ENCODE measurements around the gene SLC7A6.

SLC7A6 gene

GRCh38 chr16:68227183-68227793 is 37.0 kb upstream of the SLC7A6 start:
- Histone ChIP-seq H3K4me2 (ENCODE audit: low read length) (no peak overlapping the region), H2AFZ (ENCODE audit: low read depth, low read length) (no peak overlapping the region), H4K20me1 (ENCODE audit: insufficient read depth, low read length) (no peaks in the 10 kb centered on the region), H3K36me3 (replicated peaks; ENCODE audit: low read depth, low read length) (no peaks in the 10 kb centered on the region), H3K27me3 (ENCODE audit: low read depth, low read length) (no peaks in the 10 kb centered on the region), H3K4me1 (ENCODE audit: low read length) (no peaks in the 10 kb centered on the region), H3K27ac (ENCODE audit: low read length) (no peak overlapping the region), H3K9ac (ENCODE audit: low read length) (no peak overlapping the region), H3K79me2 (ENCODE audit: low read length) (no peaks in the 10 kb centered on the region), H3K4me3 (ENCODE audit: low read length) (no peak overlapping the region), H3K9me3 (ENCODE audit: insufficient read depth, low read length) (no peaks in the 10 kb centered on the region)
- TF ChIP-seq EZH2phosphoT487 (IDR thresholded peaks at IDR 0.05; ENCODE audit: low read depth): no peak
- no peak for TF ChIP-seq CTCF (IDR thresholded peaks at IDR 0.05; ENCODE audit: low read depth, low read length)

DNA sequence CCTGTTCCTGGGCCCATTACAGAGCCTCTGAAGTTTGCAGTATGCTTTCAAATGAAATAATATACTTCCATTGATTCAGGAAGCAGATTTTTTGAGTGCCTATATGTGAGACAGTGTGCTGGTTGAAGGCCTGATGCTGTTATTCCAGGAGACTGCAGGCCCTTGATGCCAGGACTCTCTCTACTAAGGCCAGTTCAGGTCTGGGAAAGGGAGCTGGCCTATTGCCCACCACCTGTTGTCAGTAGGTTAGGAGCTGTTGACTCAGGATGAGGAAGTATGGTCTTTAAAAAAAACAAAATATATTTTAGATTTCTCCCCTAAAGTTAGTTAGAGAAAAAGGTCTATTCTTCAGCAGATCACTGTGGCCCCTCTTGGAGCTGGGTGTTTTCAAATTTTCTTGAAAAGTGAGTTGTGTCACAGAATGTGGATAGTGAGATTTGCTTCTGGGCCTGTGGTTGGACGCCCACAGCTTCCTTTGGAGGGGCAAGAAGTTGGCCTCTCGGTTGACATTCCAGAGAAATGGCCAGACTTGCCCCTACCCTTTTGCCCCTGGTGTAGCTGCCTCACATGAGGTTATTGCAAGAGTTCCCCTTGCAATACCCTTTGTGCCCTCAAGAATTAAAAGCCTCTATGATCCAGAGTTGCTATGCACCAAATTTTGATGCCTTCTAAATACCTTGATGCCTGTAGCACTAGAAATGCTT is 36.3 kb upstream of the SLC7A6 start:
- Histone ChIP-seq H3K36me3 (replicated peaks; ENCODE audit: low read depth, low read length) (no peaks in the 10 kb centered on the region), H4K20me1 (ENCODE audit: insufficient read depth, low read length) (no peaks in the 10 kb centered on the region), H3K27ac (ENCODE audit: low read length) (no peak overlapping the region), H3K4me2 (ENCODE audit: low read length) (no peak overlapping the region), H3K4me3 (ENCODE audit: low read length) (no peak overlapping the region), H3K27me3 (ENCODE audit: low read depth, low read length) (no peaks in the 10 kb centered on the region), H3K9ac (ENCODE audit: low read length) (no peak overlapping the region), H3K4me1 (ENCODE audit: low read length) (no peaks in the 10 kb centered on the region), H3K9me3 (ENCODE audit: insufficient read depth, low read length) (no peaks in the 10 kb centered on the region), H3K79me2 (ENCODE audit: low read length) (no peaks in the 10 kb centered on the region), H2AFZ (ENCODE audit: low read depth, low read length) (no peak overlapping the region)
- TF ChIP-seq CTCF (IDR thresholded peaks at IDR 0.05; ENCODE audit: low read depth, low read length): no peak
- TF ChIP-seq EZH2phosphoT487 (IDR thresholded peaks at IDR 0.05; ENCODE audit: low read depth): no peak

DNA sequence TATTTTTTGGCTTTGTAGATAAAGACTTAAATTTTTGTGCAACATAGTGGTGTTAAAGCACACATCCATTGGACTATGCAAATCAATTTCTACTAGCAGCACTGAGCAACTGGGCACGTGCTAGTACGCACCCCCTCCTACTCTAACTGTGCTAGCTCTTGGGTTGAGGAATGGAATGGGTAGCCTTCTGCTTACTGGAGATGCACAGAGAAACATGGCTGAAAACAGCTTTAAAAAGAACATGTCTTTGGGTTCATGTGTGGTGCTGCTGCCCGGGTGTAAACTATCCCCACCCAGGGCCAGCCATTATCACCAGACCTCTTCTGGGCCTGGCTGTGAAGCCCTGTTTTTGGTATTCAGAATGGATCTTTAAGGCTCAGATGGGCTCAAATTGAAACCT is 35.7 kb upstream of the SLC7A6 start:
- H2AFZ ChIP-seq (ENCODE audit: low read depth, low read length): no peak overlapping the region
- no peaks in the 10 kb centered on the region for H3K9me3 ChIP-seq (ENCODE audit: insufficient read depth, low read length)
- H3K4me2 ChIP-seq (ENCODE audit: low read length): no peak overlapping the region
- H3K36me3 ChIP-seq (replicated peaks; ENCODE audit: low read depth, low read length): no peaks in the 10 kb centered on the region
- no peaks in the 10 kb centered on the region for H3K79me2 ChIP-seq (ENCODE audit: low read length)
- TF ChIP-seq EZH2phosphoT487 (IDR thresholded peaks at IDR 0.05; ENCODE audit: low read depth): no peak
- no peak for TF ChIP-seq CTCF (IDR thresholded peaks at IDR 0.05; ENCODE audit: low read depth, low read length)
- H3K9ac ChIP-seq (ENCODE audit: low read length): no peak overlapping the region
- H4K20me1 ChIP-seq (ENCODE audit: insufficient read depth, low read length): no peaks in the 10 kb centered on the region
- no peaks in the 10 kb centered on the region for H3K4me1 ChIP-seq (ENCODE audit: low read length)
- no peak overlapping the region for H3K27ac ChIP-seq (ENCODE audit: low read length)
- no peaks in the 10 kb centered on the region for H3K27me3 ChIP-seq (ENCODE audit: low read depth, low read length)
- H3K4me3 ChIP-seq (ENCODE audit: low read length): no peak overlapping the region

DNA sequence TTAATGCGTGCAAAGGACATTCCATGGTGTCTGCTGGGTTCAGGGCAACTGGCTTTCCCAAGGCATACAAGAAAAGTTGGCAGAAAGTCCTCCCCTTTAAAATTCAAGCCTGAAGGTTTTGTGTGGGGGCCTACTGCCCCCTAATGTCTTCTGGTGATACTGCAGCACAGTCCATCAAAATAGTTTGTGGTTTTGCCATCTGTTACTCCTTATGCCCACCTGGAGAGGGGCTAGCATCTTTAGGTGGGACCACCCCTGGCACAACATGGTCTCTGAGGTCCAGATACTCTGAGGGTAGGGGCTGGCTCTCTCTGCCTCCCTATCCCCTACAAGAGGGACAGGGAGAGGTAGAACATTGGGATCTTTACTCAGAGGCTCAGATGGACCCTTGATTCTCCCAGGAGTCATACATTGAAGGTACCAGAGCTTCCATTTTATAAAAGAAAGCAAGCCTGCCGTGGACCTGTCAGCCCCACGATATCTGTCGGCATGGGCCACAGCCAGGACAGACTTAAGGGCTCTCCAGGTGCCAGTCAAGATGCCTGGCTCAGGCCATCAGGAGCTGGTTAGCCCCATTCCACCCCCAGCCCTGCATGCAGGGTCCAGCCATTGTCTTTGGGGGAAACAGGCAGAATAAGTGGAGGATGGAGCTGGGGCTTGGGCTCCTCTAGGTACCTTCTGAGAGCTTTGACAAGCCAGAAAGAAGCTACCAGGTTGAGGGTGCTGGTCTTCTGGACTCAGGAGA is 34.7 kb upstream of the SLC7A6 start:
- Histone ChIP-seq H3K27ac (ENCODE audit: low read length) (no peak overlapping the region), H3K36me3 (replicated peaks; ENCODE audit: low read depth, low read length) (no peaks in the 10 kb centered on the region)

More for the DNA sequence above, 34.7 kb upstream of the SLC7A6 start:
- no peaks in the 10 kb centered on the region for H3K79me2 ChIP-seq (ENCODE audit: low read length)
- no peaks in the 10 kb centered on the region for H3K27me3 ChIP-seq (ENCODE audit: low read depth, low read length)
- no peaks in the 10 kb centered on the region for H4K20me1 ChIP-seq (ENCODE audit: insufficient read depth, low read length)
- H3K4me2 ChIP-seq (ENCODE audit: low read length): no peak overlapping the region
- no peak overlapping the region for H2AFZ ChIP-seq (ENCODE audit: low read depth, low read length)
- H3K9me3 ChIP-seq (ENCODE audit: insufficient read depth, low read length): no peaks in the 10 kb centered on the region
- no peaks in the 10 kb centered on the region for H3K4me1 ChIP-seq (ENCODE audit: low read length)
- no peak for TF ChIP-seq EZH2phosphoT487 (IDR thresholded peaks at IDR 0.05; ENCODE audit: low read depth)
- peak; percentile 85 for TF ChIP-seq CTCF (IDR thresholded peaks at IDR 0.05; ENCODE audit: low read depth, low read length)
- H3K9ac ChIP-seq (ENCODE audit: low read length): no peak overlapping the region
- H3K4me3 ChIP-seq (ENCODE audit: low read length): no peak overlapping the region
